Lower leg skin (tissue), 4 donors: Measurements from ENCODE around the gene DSP. TPM values are rescaled to one million over a fixed set of nuclear protein-coding genes. Genes with fewer than 3 reads are reported as not detected.

ENCODE experiments used
- DNase-seq, 2 donors: peaks; one replicate each; pipeline ENCODE4 v3.0.0-alpha.2; 2019; ENCODE audit warnings: low spot score in 2 of 2
- H3K4me3 ChIP-seq: fragments of 200-600 bp; sonication (generic); 2 replicates; pipeline ENCODE4 v1.5.1; 2017; ENCODE audit warnings: mild to moderate bottlenecking, low read depth; ENCODE audit not compliant: poor library complexity, severe bottlenecking
- CTCF ChIP-seq, 3 donors: fragments of 450-650 bp; IDR thresholded peaks; one replicate each; pipeline ENCODE4 v1.5.1; 2016; ENCODE audit warnings: antibody characterized with exemption in 3 of 3, mild to moderate bottlenecking in 3 of 3, moderate library complexity in 2 of 3
- POLR2A ChIP-seq, 2 donors: fragments of 450-650 bp; IDR thresholded peaks; one replicate each; pipeline ENCODE4 v1.6.1; 2016 to 2017; ENCODE audit warnings: antibody characterized with exemption in 2 of 2, mild to moderate bottlenecking in 1 of 2, moderate library complexity in 1 of 2
- WGBS, 2 donors: methylation state at CpG; one replicate each; pipeline ENCODE4 v1.1.5; 2018; 5-methylcytosine and 5-hydroxymethylcytosine counted together
- intact Hi-C: fragments of 100-400 bp; cut with DNase I; formaldehyde crosslinking; loops from one replicate; pipeline ENCODE4 v1.15.0; 2023; ENCODE audit warnings: low total_unique reads
- total RNA-seq, 4 donors: library from RNA; depleted of rRNA; stranded (reverse); fragments of >200 nt; gene quantifications; one replicate each; pipeline ENCODE4 v1.1.0, GENCODE V29; 2016

Gene DSP
- total RNA-seq, 4 donors from 2014 or later, result 2,143 to 2,497 (median 2,321) TPM

- no peak overlapping the region for H3K4me3 ChIP-seq
These were observed 39.1 kb downstream of the DSP start for GRCh38 chr6:7580537-7580926.

GRCh38 chr6:7580927-7581618 is 39.6 kb downstream of the DSP start:
- DNase-seq, result no peak
- TF ChIP-seq CTCF (IDR thresholded peaks at IDR 0.05) (no peak), POLR2A (IDR thresholded peaks at IDR 0.05) (no peak)
- intact Hi-C loops, result no loop called here
- WGBS, 2 donors, result 81 to 83% methylated on average over 14 of the region's 14 CpGs
- no peak overlapping the region for H3K4me3 ChIP-seq

More at GRCh38 chr6:7580537-7580926, 39.1 kb downstream of the DSP start:
- TF ChIP-seq POLR2A (IDR thresholded peaks at IDR 0.05), result no peak
- TF ChIP-seq CTCF (IDR thresholded peaks at IDR 0.05), result no peak
- DNase-seq, result no peak
- intact Hi-C loops, result no loop called here
- WGBS, 2 donors, result 90 to 91% methylated on average over 13 of the region's 13 CpGs

- TF ChIP-seq POLR2A (IDR thresholded peaks at IDR 0.05) (no peak), CTCF (IDR thresholded peaks at IDR 0.05) (no peak)
These were observed 43.9 kb downstream of the DSP start for GRCh38 chr6:7585287-7585930.

GRCh38 chr6:7587631-7588100 is 46.2 kb downstream of the DSP start:
- intact Hi-C loops, result no loop called here
- no peak overlapping the region for H3K4me3 ChIP-seq
- 43 to 56% methylated on average over 3 of the region's 3 CpGs for WGBS, 2 donors
- TF ChIP-seq CTCF (IDR thresholded peaks at IDR 0.05), result no peak
- TF ChIP-seq POLR2A (IDR thresholded peaks at IDR 0.05), result no peak
- DNase-seq, result no peak

More at GRCh38 chr6:7585287-7585930, 43.9 kb downstream of the DSP start:
- DNase-seq, result no peak
- no peak overlapping the region for H3K4me3 ChIP-seq
- 94 to 95% methylated on average over 28 of the region's 28 CpGs for WGBS, 2 donors
- intact Hi-C loops, result no loop called here

GRCh38 chr6:7588506-7588905 is 47.0 kb downstream of the DSP start:
- no peak overlapping the region for H3K4me3 ChIP-seq
- TF ChIP-seq CTCF (IDR thresholded peaks at IDR 0.05), result no peak
- TF ChIP-seq POLR2A (IDR thresholded peaks at IDR 0.05), result no peak
- intact Hi-C loops, result no loop called here
- DNase-seq, result no peak
- 47 to 58% methylated on average over 4 of the region's 4 CpGs for WGBS, 2 donors
